GM12864 (cell line): Measurements from ENCODE around the gene EVI5.

ENCODE experiments used
- DNase-seq: peaks from one replicate; pipeline ENCODE4 v3.0.0-alpha.2; 2011; ENCODE audit warnings: low read depth
- H3K4me3 ChIP-seq: 2 replicates; pipeline ENCODE4 v1.5.1; 2011; ENCODE audit warnings: mild to moderate bottlenecking, low read depth, low read length, control low read depth
- CTCF ChIP-seq: IDR thresholded peaks from 2 replicates; pipeline ENCODE4 v1.5.1; 2011; ENCODE audit warnings: low read depth, mild to moderate bottlenecking, moderate library complexity, low read length, control low read depth, inconsistent platforms; ENCODE audit errors: missing control alignments

Gene EVI5

GRCh38 chr1:92486251-92487077 lies 298.4 kb downstream of the EVI5 start, which contains the start of gene GFI1:
TSS of gene GFI1 (minus strand) at chr1:92486925. CDS start at chr1:92483487, 3,438 bp downstream.
- H3K4me3 ChIP-seq: peak within 1 kb of the TSS; percentile 66
- no peak for DNase-seq
- no peak for TF ChIP-seq CTCF

GRCh38 chr1:92485381-92486250 lies 299.3 kb downstream of the EVI5 start:
- peak overlapping the region; percentile 66 for H3K4me3 ChIP-seq
- TF ChIP-seq CTCF: peak; percentile 57
- DNase-seq: peak; percentile 72

GRCh38 chr1:92484472-92485380 lies 300.2 kb downstream of the EVI5 start:
- H3K4me3 ChIP-seq: peak overlapping the region; percentile 66
- peak; percentile 44 for TF ChIP-seq CTCF
- DNase-seq: no peak

GRCh38 chr1:92483610-92484471 lies 301.1 kb downstream of the EVI5 start:
- peak overlapping the region; percentile 66 for H3K4me3 ChIP-seq
- TF ChIP-seq CTCF: no peak
- DNase-seq: no peak

- no peak for TF ChIP-seq CTCF
- H3K4me3 ChIP-seq: peak overlapping the region; percentile 66
- DNase-seq: no peak
Observed at GRCh38 chr1:92482665-92483609, 302.0 kb downstream of the EVI5 start.
